Keratinocyte (primary cell): ENCODE data around the gene HMGB3. TPM values are rescaled to one million over a fixed set of nuclear protein-coding genes. Genes with fewer than 3 reads are reported as not detected.

Experiments used
- DNase-seq: peaks from one replicate; pipeline ENCODE4 v3.0.0-alpha.2; 2011; ENCODE audit warnings: low read depth, missing footprints, low spot score
- FAIRE-seq: peaks from 2 replicates; lab custom pipeline; 2011; peaks lifted over from hg19 to GRCh38; lab: Jason Lieb, UNC
- H2AFZ ChIP-seq: 2 replicates; pipeline ENCODE4 v1.6.0; 2012; ENCODE audit warnings: low read length, control low read depth, inconsistent platforms; ENCODE audit not compliant: control insufficient read depth
- H3K27ac ChIP-seq: 2 replicates; pipeline ENCODE4 v1.5.1; 2011; ENCODE audit warnings: low read length; ENCODE audit not compliant: control insufficient read depth, insufficient read depth
- H3K27me3 ChIP-seq: 3 replicates; pipeline ENCODE4 v1.6.0; 2011; ENCODE audit warnings: low read length; ENCODE audit not compliant: control insufficient read depth, insufficient read depth; ENCODE audit errors: extremely low read depth
- H3K36me3 ChIP-seq, 2 experiments: 2 replicates in 1 of 2; 3 replicates in 1 of 2; pipeline ENCODE4 v1.5.1; 2011; ENCODE audit warnings: low read length in 2 of 2, mild to moderate bottlenecking in 1 of 2; ENCODE audit not compliant: control insufficient read depth in 2 of 2, insufficient read depth in 2 of 2; ENCODE audit errors: extremely low read depth in 1 of 2
- H3K4me1 ChIP-seq: 3 replicates; pipeline ENCODE4 v1.5.1; 2011; ENCODE audit warnings: low read length; ENCODE audit not compliant: control insufficient read depth, insufficient read depth; ENCODE audit errors: extremely low read depth
- H3K4me2 ChIP-seq: 3 replicates; pipeline ENCODE4 v1.6.0; 2011; ENCODE audit warnings: low read depth, low read length; ENCODE audit not compliant: control insufficient read depth, insufficient read depth; ENCODE audit errors: extremely low read depth
- H3K4me3 ChIP-seq, 3 experiments: fragments of 200-600 bp in 1 of 3; sonication (generic) in 1 of 3; 2 replicates in 2 of 3; 3 replicates in 1 of 3; pipeline ENCODE4 v1.5.1; 2011 to 2016; ENCODE audit warnings: low read length in 3 of 3, mild to moderate bottlenecking in 3 of 3, control low read depth in 2 of 3, inconsistent platforms in 1 of 3, low read depth in 1 of 3, mixed read lengths in 1 of 3, mixed run types in 1 of 3, moderate library complexity in 1 of 3; ENCODE audit not compliant: control insufficient read depth in 2 of 3, insufficient read depth in 2 of 3; ENCODE audit errors: extremely low read depth in 1 of 3
- H3K79me2 ChIP-seq: 2 replicates; pipeline ENCODE4 v1.6.0; 2012; ENCODE audit warnings: low read length; ENCODE audit not compliant: control insufficient read depth, insufficient read depth
- H3K9ac ChIP-seq: 3 replicates; pipeline ENCODE4 v1.6.0; 2011; ENCODE audit warnings: low read length; ENCODE audit not compliant: control insufficient read depth, insufficient read depth; ENCODE audit errors: extremely low read depth
- H3K9me1 ChIP-seq: 3 replicates; pipeline ENCODE4 v1.6.0; 2011; ENCODE audit warnings: low read length; ENCODE audit not compliant: control insufficient read depth, insufficient read depth; ENCODE audit errors: extremely low read depth
- H3K9me3 ChIP-seq: 2 replicates; pipeline ENCODE4 v1.5.1; 2012; ENCODE audit warnings: low read depth, low read length; ENCODE audit not compliant: control insufficient read depth
- H4K20me1 ChIP-seq: 3 replicates; pipeline ENCODE4 v1.6.0; 2011; ENCODE audit warnings: low read length; ENCODE audit not compliant: control insufficient read depth, insufficient read depth; ENCODE audit errors: extremely low read depth
- EZH2 ChIP-seq: IDR thresholded peaks from one replicate; pipeline ENCODE4 v1.6.1; 2012; ENCODE audit warnings: inconsistent platforms, mild to moderate bottlenecking, low read length, moderate library complexity
- dilution Hi-C: fragments of 300-500 bp; cut with MboI; formaldehyde crosslinking; loops from one replicate; pipeline ENCODE4 v1.7.0; 2020; ENCODE audit warnings: low sequenced_read_pairs; ENCODE audit not compliant: extremely low pct_ligation_motif_present
- polyA plus RNA-seq, 5 experiments: library from polyadenylated mRNA; depleted of rRNA in 3 of 5; stranded (reverse) in 3 of 5; stranded (forward) in 1 of 5; unstranded in 1 of 5; fragments of >200 nt; gene quantifications; 1 replicate in 1 of 5; 2 replicates in 3 of 5; 3 replicates in 1 of 5; pipeline versions ENCODE4 v1.2.1 to v1.2.3, GENCODE V29; 2011 to 2012; ENCODE audit warnings: missing spikeins in 2 of 5, low read depth in 1 of 5, low replicate concordance in 1 of 5
- TF ChIP-seq, protein P1 (sequence below), 3 experiments: IDR thresholded peaks in 1 of 3; conservative IDR thresholded peaks in 1 of 3; optimal IDR thresholded peaks in 1 of 3; 2 replicates in 2 of 3; 3 replicates in 1 of 3; pipeline versions ENCODE3 to v1.5.1; 2011; ENCODE audit warnings: low read length in 3 of 3, mild to moderate bottlenecking in 3 of 3, moderate library complexity in 2 of 3, control low read depth in 1 of 3, inconsistent platforms in 1 of 3; ENCODE audit not compliant: insufficient read depth in 2 of 3; ENCODE audit errors: extremely low read depth in 1 of 3

Gene HMGB3
- polyA plus RNA-seq, 1 donor (not counting 4 experiments of a cell fraction or from before 2014, with no cell fraction given) = 72.4 TPM

DNA sequence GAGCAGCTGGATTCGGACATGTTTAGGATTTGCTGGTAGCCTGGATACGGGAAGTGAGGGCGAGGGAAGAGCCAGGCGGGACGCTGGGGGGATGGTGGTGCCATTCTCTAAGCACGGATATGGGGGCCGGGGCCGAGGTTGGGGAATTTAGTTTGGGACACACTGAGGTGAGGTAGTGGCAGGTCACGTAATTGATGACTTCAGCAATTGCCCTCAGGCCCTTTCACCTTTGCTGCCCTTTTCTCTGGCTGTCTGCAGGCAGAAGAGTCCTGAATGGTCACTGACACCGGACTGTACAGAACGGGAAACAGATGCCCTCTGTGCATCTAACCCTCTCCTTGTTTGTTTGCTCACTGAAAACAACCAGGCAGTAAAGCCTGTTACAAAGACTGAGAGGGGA lies 16.9 kb upstream of the HMGB3 start:
- Histone ChIP-seq H3K9me1 (no peaks in the 10 kb centered on the region), H3K4me1 (no peaks in the 10 kb centered on the region), H3K4me3 (no peak overlapping the region), H3K27ac (no peak overlapping the region), H3K79me2 (no peaks in the 10 kb centered on the region), H3K9me3 (no peaks in the 10 kb centered on the region), H3K36me3 (no peaks in the 10 kb centered on the region), H4K20me1 (no peaks in the 10 kb centered on the region), H3K27me3 (no peaks in the 10 kb centered on the region), H3K4me2 (no peak overlapping the region), H3K9ac (no peak overlapping the region), H2AFZ (no peak overlapping the region)
- FAIRE-seq (no peak), DNase-seq (no peak)
- dilution Hi-C loops = no loop called here
- TF ChIP-seq, protein P1, sequence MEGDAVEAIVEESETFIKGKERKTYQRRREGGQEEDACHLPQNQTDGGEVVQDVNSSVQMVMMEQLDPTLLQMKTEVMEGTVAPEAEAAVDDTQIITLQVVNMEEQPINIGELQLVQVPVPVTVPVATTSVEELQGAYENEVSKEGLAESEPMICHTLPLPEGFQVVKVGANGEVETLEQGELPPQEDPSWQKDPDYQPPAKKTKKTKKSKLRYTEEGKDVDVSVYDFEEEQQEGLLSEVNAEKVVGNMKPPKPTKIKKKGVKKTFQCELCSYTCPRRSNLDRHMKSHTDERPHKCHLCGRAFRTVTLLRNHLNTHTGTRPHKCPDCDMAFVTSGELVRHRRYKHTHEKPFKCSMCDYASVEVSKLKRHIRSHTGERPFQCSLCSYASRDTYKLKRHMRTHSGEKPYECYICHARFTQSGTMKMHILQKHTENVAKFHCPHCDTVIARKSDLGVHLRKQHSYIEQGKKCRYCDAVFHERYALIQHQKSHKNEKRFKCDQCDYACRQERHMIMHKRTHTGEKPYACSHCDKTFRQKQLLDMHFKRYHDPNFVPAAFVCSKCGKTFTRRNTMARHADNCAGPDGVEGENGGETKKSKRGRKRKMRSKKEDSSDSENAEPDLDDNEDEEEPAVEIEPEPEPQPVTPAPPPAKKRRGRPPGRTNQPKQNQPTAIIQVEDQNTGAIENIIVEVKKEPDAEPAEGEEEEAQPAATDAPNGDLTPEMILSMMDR (optimal IDR thresholded peaks at IDR 0.05 in 1 of 3, IDR thresholded peaks at IDR 0.05 in 1 of 3, conservative IDR thresholded peaks at IDR 0.05 in 1 of 3; ENCODE audit: extremely low read depth in 1 of 3, insufficient read depth in 2 of 3, low read length in 3 of 3) = no peak

DNA sequence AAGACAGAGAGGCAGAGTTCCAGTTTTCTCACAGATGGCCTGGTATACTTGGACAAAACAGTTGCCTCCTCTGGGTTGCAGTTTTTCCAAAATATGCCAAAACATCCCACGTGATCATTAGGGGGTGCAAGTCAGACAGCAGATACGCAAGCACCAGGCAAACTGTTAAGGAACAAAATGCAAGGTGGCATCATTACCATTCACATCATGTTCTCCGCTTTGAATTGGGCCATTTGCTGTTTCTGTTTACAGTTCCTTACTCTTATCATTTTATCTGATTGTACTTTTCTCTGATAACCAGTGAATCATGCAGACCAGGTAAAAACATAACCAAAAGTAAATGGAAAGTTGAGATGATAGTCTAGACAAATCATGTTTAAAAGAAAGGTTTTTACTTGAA lies 16.4 kb upstream of the HMGB3 start:
- no peaks in the 10 kb centered on the region for H3K9me1 ChIP-seq
- H3K36me3 ChIP-seq = no peaks in the 10 kb centered on the region
- dilution Hi-C loops = no loop called here
- H3K4me1 ChIP-seq = no peaks in the 10 kb centered on the region
- no peak overlapping the region for H2AFZ ChIP-seq
- no peak overlapping the region for H3K9ac ChIP-seq
- no peak overlapping the region for H3K27ac ChIP-seq
- no peak for TF ChIP-seq EZH2
- TF ChIP-seq, protein P1 (optimal IDR thresholded peaks at IDR 0.05 in 1 of 3, IDR thresholded peaks at IDR 0.05 in 1 of 3, conservative IDR thresholded peaks at IDR 0.05 in 1 of 3; ENCODE audit: extremely low read depth in 1 of 3, insufficient read depth in 2 of 3, low read length in 3 of 3) = no peak
- no peak overlapping the region for H3K4me2 ChIP-seq
- no peak for DNase-seq
- H4K20me1 ChIP-seq = no peaks in the 10 kb centered on the region
- H3K79me2 ChIP-seq = no peaks in the 10 kb centered on the region
- no peak for FAIRE-seq
- no peaks in the 10 kb centered on the region for H3K27me3 ChIP-seq
- no peaks in the 10 kb centered on the region for H3K9me3 ChIP-seq
- no peak overlapping the region for H3K4me3 ChIP-seq
